ENCODE data around the gene OR5T2.
"Not testable (repeated sequence)": the region's sequence is repeated elsewhere in the genome, so short reads cannot be mapped to it uniquely, and the experiment has no call there.

Gene OR5T2

DNA sequence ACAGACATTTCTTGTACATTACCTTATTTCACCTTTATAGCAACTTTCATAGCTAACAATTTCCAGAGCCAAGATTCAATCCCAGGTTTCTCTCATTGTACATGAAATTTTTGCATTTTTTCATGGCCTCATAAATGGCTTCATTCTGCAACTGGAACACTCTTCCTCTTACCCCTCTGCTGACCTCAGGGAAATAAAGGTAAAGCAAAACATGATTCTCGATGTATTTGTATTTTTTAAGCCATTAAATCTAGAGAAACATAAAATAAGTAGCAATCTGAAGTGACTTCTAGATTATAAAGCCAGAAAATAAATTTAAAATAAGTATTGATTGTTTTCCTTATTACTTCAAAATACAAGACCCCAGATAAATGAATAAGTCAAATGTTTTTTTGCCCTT lies at the start of gene OR5T2:
Gene OR5T2 (minus strand): TSS at position 101 of the 400 bp plus-strand sequence. CDS start 1,193 bp downstream, outside the sequence.
- DNase-seq (ENCODE audit: low read depth in 2 of 2), result no peak

GRCh38 chr11:56273854-56274253 lies 39.8 kb upstream of the OR5T2 start, which contains the start of gene OR5T1:
TSS of gene OR5T1 (plus strand) at chr11:56274154. CDS start at chr11:56275639, 1,485 bp downstream.
- DNase-seq (ENCODE audit: low read depth in 2 of 2), result no peak

DNA sequence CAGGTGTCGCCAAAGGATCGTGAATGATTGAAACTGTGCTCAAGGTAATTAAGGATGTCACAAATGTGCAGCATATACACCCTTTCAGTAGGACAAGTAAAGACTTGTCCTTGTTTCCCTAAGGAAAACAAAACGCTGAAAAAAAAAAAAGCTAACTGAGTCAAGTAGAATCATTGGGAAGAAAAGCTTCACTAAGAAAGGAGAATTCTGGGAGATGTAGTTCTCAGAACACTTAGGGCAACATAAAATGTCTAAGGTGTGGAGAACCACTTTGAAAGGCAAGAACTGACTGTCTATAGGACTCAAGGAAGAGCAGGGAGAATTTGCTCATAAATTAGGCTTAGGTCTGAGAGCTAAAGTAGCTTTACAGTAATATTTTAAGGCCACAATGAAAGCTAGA lies 37.0 kb upstream of the OR5T2 start:
- no peak for DNase-seq (ENCODE audit: low read depth in 2 of 2)

DNA sequence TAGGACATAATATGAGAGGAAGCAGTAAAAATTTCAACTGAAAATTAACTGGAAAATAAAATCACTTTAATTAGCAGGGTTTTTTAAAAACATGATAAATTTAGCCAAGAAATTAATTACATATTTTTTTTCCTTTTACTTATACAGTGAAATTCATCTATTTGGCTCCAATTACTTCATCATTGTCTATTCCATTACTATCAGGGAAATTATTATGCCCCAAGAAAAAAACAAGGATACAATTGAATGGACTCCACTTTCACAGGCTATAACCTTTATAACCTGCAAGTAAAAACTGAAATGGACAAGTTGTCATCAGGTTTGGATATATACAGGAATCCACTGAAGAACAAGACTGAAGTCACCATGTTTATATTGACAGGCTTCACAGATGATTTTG lies 17.9 kb upstream of the OR5T2 start, which contains the start of gene OR5T3:
Gene OR5T3 (plus strand): TSS at position 301 of the 400 bp plus-strand sequence. CDS start 0 bp downstream, at position 301.
- no peak for DNase-seq (ENCODE audit: low read depth in 2 of 2)

GRCh38 chr11:56219735-56220134 lies 14.3 kb downstream of the OR5T2 start:
- not testable (repeated sequence) for DNase-seq (ENCODE audit: low read depth in 2 of 2)

DNA sequence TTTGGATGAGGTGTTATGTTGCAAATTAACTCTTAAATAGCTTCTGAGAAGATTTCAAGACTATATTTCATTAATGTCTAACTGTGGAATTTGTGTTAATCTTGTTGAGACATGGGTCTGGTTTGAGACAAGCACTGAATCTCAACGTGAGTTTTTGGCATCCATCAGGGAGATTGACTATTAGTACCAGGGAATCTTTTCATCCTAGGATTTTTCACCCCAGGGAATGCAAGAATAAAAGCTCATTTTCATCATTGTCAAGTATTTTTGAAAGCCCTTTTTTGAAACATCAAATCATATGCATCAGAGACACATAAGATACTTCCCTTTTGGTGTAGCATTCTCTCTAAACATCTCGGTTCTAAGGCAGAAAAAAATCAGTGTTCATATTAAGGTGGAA lies 19.5 kb downstream of the OR5T2 start:
- DNase-seq (ENCODE audit: low read depth in 2 of 2), result no peak

DNA sequence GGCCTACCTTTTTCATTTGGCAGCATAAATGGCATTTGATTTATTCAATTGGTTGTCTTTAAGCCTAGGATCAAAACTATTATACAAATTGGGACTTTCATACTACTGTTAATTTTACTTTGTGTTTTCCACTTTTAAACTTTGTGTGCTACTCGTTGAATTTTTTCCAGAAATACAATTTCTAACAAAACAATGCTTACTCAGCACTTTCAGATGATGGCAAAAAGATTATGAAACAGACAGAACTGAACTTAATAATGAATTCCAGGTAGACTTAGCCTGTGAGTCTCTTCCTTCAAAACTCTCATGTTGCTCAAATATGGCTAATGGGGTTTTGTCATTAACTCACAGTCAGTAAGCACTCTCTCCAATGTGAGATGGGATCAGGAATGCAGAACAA lies 26.3 kb downstream of the OR5T2 start:
- no peak for DNase-seq (ENCODE audit: low read depth in 2 of 2)

GRCh38 chr11:56197367-56197766 lies 36.7 kb downstream of the OR5T2 start:
- no peak for DNase-seq (ENCODE audit: low read depth in 2 of 2)

DNA sequence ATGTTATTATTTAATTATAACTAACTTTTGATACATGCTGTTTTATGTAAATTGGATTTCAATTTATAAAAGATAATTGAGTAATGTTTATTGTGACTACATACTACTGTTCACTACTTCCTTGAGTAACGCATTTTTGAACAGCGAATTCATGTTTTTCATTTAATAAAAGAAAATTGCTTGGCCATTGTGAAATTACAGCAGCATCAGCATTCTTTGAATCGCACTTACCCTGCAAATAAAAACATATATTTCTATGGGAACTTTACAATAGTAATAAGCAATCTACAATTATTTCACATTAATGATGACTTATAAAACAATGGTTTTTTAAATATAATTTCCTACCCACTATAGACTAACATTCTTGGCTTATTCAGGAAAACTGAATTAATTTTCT lies 37.4 kb downstream of the OR5T2 start:
- DNase-seq (ENCODE audit: low read depth in 2 of 2), result no peak

DNA sequence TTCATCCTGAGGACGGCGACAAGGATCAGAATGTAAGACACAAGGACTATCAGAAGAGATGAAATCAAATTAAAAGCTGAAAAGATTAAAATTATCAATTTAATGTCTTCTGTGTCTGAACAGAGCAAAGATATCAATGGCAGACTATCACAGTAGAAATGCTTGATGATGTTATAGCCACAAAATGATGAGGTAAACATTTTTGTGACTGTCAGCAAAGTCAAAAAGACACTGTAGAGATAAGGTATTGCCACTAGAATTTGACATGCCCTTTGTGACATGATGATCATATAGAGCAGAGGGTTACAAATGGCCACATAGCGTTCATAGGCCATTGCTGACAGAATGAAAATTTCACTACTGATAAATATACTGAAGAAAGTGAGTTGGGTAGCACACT lies 45.5 kb downstream of the OR5T2 start:
- DNase-seq (ENCODE audit: low read depth in 2 of 2), result no peak

DNA sequence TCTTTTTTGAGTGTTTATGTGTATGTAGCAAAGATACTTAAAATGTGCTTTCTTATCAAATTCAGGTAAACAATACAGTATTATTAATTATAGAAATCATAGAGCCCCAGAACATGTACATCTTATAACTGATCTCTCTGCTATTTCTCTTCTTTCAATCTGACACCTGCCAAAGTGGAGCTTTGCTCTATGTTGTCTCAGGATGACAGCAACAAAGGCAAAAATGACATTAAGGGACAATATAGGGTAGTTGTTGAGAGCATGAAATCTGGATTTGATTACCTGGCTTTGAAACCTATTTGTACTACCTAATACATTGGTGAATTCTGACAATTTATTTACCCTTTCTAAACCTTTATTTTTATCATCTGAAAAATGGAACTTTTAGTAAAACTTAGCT lies 50.6 kb downstream of the OR5T2 start:
- DNase-seq (ENCODE audit: low read depth in 2 of 2), result no peak
